Measurements from ENCODE around the gene TRRAP.
A peak's percentile ranks its signal among the peaks of the same experiment; 100 is the strongest.

Gene TRRAP

DNA sequence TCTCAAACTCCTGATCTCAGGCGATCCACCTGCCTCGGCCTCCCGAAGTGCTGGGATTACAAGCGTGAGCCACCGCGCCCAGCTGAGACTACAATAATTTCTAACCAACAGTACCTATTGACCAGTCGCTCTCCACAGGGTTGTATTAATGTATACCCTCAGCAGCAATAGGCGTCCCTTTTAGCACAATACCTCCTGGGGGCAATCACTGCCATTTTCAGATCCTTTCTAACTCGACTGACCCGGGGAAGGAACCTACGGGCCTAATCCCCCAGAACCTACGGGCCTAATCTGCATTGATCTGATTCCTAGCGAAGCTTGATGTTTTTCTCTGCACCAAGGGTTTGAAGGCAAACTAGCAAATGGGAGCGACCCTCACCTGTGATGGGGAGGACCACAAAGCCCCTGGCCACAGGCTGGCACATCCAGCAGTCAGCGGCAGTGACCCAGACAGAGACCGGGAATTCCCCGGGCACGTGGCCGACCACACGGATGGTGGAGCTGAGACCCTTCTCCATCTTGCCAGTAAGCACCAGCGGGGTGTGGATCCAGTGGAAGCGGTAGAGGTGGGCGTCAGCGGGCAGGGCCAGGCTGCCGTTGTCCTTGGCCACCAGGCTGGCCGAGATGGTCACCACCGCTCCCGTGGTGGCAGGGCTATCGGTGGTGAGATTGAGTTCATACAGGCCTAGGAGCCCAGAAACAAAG lies 15.5 kb upstream of the TRRAP start:
- peaks cover 13% of the 10 kb centered on the region for H3K27me3 Mint-ChIP-seq (ENCODE audit: low read depth)
- no peaks in the 10 kb centered on the region for H3K36me3 Mint-ChIP-seq (ENCODE audit: low read depth)
- H3K9me3 Mint-ChIP-seq, result no peaks in the 10 kb centered on the region
- no peak overlapping the region for H3K4me3 Mint-ChIP-seq
- TF ChIP-seq, protein P1, sequence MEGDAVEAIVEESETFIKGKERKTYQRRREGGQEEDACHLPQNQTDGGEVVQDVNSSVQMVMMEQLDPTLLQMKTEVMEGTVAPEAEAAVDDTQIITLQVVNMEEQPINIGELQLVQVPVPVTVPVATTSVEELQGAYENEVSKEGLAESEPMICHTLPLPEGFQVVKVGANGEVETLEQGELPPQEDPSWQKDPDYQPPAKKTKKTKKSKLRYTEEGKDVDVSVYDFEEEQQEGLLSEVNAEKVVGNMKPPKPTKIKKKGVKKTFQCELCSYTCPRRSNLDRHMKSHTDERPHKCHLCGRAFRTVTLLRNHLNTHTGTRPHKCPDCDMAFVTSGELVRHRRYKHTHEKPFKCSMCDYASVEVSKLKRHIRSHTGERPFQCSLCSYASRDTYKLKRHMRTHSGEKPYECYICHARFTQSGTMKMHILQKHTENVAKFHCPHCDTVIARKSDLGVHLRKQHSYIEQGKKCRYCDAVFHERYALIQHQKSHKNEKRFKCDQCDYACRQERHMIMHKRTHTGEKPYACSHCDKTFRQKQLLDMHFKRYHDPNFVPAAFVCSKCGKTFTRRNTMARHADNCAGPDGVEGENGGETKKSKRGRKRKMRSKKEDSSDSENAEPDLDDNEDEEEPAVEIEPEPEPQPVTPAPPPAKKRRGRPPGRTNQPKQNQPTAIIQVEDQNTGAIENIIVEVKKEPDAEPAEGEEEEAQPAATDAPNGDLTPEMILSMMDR (IDR thresholded peaks at IDR 0.05; ENCODE audit: unreplicated experiment in 3 of 3), result no peak
- no peak overlapping the region for H3K27ac Mint-ChIP-seq
- peaks cover 4% of the 10 kb centered on the region for H3K4me1 Mint-ChIP-seq

DNA sequence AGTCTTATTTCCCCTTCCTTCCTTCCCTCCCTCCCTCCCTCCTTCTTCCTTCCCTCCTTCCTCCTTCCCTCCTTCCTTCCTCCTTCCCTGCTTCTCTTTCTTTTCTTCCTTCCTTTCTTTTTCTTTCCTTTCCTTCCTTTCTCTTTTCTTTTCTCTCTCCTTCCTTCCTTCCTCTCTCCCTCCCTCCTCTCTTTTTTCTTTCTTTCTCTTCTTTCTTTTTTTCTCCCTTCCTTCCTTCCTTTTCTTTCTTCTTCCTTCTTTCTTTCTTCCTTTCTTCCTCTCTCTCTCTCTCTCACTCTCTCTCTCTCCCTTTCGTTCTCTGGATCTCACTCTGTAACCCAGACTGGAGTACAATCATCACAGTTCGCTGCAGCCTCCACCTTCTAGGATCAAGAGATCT lies 14.7 kb upstream of the TRRAP start:
- H3K36me3 Mint-ChIP-seq (ENCODE audit: low read depth), result no peaks in the 10 kb centered on the region

DNA sequence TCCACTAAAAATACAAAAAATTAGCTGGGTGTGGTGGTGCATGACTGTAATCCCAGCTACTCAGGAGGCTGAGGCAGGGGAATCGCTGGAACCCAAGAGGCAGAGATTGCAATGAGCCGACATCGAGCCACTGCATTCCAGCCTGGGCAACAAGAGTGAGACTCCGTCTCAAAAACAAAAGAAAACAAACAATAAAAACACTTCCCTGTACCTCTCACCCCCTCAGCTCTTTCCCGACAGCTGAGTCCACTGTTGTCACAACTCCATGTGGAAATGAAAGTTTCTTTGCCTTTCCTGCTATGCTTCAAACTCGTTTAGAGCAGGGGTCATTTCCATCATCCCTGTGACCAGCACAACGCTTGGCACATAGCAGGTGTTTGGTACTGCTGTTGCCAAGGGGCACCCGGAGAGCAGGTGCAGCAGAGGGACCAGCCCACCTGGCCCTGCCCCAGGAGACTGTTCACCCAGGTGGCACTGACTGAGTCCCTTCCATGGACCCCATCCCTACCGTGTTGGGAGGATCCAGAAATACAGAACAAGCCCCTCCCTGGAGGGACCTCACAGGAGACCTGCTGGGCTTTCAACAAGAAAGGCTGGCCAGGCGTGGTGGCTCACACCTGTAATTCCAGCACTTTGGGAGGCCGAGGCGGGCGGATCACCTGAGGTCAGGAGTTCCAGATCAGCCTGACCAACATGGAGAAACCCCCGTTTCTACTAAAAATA lies 13.4 kb upstream of the TRRAP start:
- Mint-ChIP-seq H3K27ac (no peak overlapping the region), H3K27me3 (ENCODE audit: low read depth) (peaks cover 26% of the 10 kb centered on the region), H3K4me1 (peaks cover 4% of the 10 kb centered on the region), H3K36me3 (ENCODE audit: low read depth) (no peaks in the 10 kb centered on the region), H3K4me3 (no peak overlapping the region), H3K9me3 (no peaks in the 10 kb centered on the region)
- TF ChIP-seq, protein P1 (IDR thresholded peaks at IDR 0.05; ENCODE audit: unreplicated experiment in 3 of 3), result no peak

More for the DNA sequence above, 14.7 kb upstream of the TRRAP start:
- Mint-ChIP-seq H3K27me3 (ENCODE audit: low read depth) (peaks cover 19% of the 10 kb centered on the region), H3K4me1 (peaks cover 4% of the 10 kb centered on the region), H3K27ac (no peak overlapping the region), H3K9me3 (no peaks in the 10 kb centered on the region), H3K4me3 (no peak overlapping the region)
- TF ChIP-seq, protein P1 (IDR thresholded peaks at IDR 0.05; ENCODE audit: unreplicated experiment in 3 of 3), result no peak

DNA sequence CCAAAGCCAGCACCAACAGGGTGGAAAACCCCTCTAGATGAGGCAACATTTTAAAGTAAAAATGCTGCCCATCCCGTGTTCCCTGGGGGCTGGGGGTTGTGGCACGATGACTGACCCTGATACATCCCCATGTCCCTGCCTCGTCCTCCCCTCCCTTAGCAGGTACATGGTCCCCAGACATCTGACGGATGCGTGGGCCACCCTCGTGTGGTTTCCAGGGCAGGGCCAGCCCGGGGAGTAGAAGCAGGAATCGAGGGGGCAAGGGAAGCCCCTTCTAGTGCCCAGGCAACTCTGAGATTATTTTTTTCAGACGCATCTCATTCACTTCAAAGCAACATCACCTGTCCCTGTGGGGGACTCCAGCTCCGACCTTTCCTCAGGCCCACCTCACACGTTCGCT lies 12.0 kb upstream of the TRRAP start:
- peaks cover 4% of the 10 kb centered on the region for H3K4me1 Mint-ChIP-seq
- TF ChIP-seq, protein P1 (IDR thresholded peaks at IDR 0.05; ENCODE audit: unreplicated experiment in 3 of 3), result no peak
- H3K36me3 Mint-ChIP-seq (ENCODE audit: low read depth), result no peaks in the 10 kb centered on the region
- H3K27me3 Mint-ChIP-seq (ENCODE audit: low read depth), result peaks cover 40% of the 10 kb centered on the region
- H3K27ac Mint-ChIP-seq, result peak overlapping the region in 1 of 3 experiments; percentile 40
- H3K9me3 Mint-ChIP-seq, result no peaks in the 10 kb centered on the region
- no peak overlapping the region for H3K4me3 Mint-ChIP-seq

DNA sequence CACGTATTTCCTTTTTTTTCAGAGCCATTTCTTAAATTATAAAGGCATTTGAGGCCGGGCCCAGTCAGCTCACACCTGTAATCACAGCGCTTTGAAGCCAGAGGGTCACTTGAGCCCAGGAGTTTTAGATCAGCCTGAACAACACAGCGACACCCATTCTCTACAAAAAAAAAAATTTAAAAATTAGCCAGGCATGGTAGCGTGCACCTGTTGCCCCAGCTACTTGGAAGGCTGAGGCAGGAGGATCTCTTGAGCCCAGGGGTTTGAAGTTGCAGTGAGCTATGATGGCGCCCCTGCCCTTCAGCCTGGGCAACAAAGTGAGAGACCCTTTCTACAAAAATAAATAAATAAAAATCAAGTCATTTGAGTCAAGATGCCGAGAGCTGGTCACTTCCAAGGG lies 11.6 kb upstream of the TRRAP start:
- Mint-ChIP-seq H3K36me3 (ENCODE audit: low read depth) (no peaks in the 10 kb centered on the region), H3K4me3 (peak overlapping the region; percentile 23 to 53 (median 47)), H3K27ac (peak overlapping the region in 1 of 3 experiments; percentile 40), H3K9me3 (no peaks in the 10 kb centered on the region), H3K27me3 (ENCODE audit: low read depth) (peaks cover 40% of the 10 kb centered on the region), H3K4me1 (peaks cover 4% of the 10 kb centered on the region)
- TF ChIP-seq, protein P1 (IDR thresholded peaks at IDR 0.05; ENCODE audit: unreplicated experiment in 3 of 3), result no peak

All from nephron (organoid).